HFF-Myc (cell line): ENCODE measurements around the gene GALNT9.

ENCODE experiments used
- DNase-seq: peaks from one replicate; pipeline ENCODE4 v3.0.0-alpha.2; 2011; ENCODE audit warnings: low read depth; ENCODE audit errors: extremely low read depth
- H3K4me3 ChIP-seq: replicated peaks from 2 replicates; pipeline ENCODE4 v1.5.1; 2011; ENCODE audit warnings: low read depth, mild to moderate bottlenecking, control low read depth, low read length
- TF ChIP-seq, protein P1 (sequence below): IDR thresholded peaks from 2 replicates; pipeline ENCODE4 v1.5.1; 2012; ENCODE audit warnings: mild to moderate bottlenecking, low read depth, low read length, control low read depth; ENCODE audit errors: missing control alignments

GALNT9 gene

DNA sequence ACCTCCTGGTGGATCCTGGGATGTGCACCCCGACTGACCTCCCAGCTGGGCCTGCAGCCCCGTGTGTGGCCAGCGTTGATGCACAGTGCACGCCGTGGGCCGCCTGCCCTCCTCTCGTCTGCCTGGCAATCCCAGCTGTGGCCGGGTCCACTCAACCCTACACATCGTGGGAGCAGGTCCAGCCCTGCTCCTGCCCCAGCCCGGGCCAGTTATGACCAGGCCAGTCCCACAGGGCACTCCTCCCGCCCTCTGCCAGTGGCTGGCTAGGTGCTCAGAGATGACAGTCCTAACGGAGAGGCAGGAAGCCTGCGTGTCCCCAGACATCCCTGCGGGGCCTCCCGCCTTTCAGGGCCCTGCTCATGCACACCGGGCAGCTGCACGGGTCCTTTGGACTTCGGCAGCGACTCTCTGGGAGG is 10.8 kb downstream of the GALNT9 start:
- TF ChIP-seq, protein P1, sequence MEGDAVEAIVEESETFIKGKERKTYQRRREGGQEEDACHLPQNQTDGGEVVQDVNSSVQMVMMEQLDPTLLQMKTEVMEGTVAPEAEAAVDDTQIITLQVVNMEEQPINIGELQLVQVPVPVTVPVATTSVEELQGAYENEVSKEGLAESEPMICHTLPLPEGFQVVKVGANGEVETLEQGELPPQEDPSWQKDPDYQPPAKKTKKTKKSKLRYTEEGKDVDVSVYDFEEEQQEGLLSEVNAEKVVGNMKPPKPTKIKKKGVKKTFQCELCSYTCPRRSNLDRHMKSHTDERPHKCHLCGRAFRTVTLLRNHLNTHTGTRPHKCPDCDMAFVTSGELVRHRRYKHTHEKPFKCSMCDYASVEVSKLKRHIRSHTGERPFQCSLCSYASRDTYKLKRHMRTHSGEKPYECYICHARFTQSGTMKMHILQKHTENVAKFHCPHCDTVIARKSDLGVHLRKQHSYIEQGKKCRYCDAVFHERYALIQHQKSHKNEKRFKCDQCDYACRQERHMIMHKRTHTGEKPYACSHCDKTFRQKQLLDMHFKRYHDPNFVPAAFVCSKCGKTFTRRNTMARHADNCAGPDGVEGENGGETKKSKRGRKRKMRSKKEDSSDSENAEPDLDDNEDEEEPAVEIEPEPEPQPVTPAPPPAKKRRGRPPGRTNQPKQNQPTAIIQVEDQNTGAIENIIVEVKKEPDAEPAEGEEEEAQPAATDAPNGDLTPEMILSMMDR: no peak
- no peak for DNase-seq
- no peak overlapping the region for H3K4me3 ChIP-seq

DNA sequence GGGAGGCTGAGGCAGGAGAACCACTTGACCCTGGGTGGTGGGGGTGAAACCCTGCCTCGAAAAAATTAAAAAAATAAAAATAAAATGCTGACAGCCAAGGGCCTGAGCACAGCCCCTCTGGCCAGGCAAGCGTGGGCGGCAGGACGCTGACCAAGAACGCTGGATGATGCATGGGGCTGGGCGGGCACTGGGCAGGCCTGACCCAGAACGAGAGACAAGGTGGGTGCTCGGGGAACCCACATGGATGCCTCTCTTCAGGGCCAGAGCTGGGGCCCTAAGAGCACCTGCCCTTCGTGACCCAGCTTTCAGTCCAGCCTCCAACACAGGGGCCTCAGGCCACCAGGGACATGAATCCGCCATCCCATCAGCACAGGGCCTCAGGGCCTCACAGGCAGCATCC is 11.3 kb downstream of the GALNT9 start:
- TF ChIP-seq, protein P1: no peak
- H3K4me3 ChIP-seq: no peak overlapping the region
- DNase-seq: no peak

DNA sequence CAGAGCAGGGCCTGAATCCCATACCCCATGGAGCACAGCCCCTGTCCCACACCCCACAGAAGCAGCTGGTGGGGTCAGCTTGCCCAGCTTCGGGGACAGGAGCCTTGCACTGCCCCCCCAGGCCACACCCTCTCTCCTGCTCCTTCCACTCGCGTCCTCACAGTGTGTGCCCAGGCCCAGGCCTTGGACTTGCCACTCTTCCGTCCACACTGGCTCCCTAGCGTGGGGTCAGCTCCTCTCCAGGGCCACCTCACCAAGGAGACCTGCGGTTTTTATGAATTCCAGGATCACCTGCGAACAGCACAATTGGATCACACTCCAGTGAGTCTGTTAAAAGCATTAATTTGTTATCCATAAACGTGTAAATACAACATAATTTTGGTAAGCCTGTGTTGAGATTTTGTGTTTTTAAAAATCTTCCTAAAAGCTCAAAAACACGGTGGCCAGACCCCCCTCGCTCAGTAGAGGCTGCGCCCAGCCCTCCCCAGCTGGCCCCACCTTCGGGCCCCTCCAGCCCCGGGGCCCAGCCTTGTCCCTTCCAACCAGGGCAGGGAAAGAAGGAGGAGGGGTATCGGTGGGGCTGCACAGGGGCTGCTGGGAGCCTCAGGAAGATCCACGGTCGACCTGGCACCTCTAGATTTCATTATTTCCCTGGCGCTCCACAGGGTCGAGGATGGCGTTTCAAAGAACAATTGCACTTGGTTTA is 12.0 kb downstream of the GALNT9 start:
- H3K4me3 ChIP-seq: no peak overlapping the region
- TF ChIP-seq, protein P1: no peak
- no peak for DNase-seq

DNA sequence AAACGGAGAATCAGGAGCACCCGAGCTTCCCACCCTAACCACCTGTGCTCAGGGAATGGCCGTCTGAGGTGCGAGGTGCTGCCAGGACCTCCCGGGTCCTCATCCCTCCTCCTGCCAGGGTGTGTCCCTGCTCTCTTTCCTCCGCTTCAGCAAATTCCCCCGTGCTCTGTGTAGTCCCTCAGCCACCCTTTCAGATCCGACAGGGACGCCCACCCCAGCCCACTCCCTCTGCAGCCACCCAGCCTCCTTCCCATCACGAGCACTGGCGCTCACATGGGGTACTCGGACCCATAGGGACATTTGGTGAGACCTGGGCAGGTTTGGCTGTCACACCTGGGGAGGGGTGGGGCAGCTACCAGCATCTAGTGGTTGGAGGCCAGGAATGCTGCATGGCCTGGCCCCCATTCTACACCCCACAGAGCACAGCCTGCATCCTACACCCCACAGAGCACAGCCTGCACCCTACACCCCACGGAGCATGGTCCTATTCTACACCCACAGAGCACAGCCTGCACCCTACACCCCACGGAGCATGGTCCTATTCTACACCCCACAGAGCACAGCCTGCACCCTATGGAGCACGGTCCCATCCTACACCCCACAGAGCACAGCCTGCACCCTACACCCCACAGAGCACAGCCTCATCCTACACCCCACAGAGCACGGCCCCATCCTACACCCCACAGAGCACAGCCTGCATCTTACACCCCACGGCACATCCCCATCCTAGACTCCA is 12.7 kb downstream of the GALNT9 start:
- H3K4me3 ChIP-seq: no peak overlapping the region
- no peak for DNase-seq
- TF ChIP-seq, protein P1: no peak

DNA sequence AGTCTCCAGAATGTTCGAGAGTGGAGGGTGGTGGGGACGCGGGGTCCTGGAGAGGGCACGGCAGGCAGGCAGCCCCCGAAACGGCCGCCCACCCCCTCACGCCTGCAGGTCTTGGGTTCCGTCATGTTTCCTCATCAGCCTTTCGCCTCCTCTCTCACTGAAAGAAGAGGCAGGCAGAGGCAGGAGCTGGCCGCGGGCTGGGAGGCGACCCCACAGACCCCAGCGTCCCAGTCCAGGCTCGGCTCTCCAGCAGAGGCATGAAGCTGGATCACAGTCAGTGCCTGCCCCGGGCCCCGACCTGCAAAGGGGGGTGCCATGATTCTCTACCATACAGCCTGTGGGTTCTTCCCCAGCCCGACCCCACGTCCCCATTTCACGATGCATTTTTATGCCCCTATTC is 13.4 kb downstream of the GALNT9 start:
- DNase-seq: no peak
- TF ChIP-seq, protein P1: no peak
- H3K4me3 ChIP-seq: no peak overlapping the region

DNA sequence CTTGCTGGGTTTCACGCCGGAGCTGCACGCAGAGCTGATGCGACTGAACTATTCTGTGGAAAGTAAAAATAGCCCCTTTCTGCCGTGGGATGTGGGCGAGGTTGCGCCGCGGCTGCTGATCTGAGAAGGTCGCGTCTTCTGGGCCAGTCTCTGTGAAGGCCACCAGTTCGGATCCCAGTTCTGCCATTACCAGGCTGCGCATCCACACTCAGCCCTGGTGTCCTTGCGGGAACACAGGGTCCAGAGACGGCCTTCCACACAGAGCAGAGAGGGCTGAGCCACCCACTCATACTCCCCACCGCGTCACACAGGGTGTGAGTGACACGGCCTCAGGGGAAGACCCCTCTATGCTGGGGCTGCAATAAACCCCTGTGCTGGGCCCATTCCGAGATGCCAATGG is 13.9 kb downstream of the GALNT9 start:
- TF ChIP-seq, protein P1: no peak
- DNase-seq: no peak
- no peak overlapping the region for H3K4me3 ChIP-seq
